Measurements from ENCODE around the gene MAMDC4.

- TF ChIP-seq YY1 (tag by site-specific recombination; IDR thresholded peaks at IDR 0.05), result no peak
- TF ChIP-seq SCRT1 (tag by site-specific recombination; IDR thresholded peaks at IDR 0.05; ENCODE audit: borderline replicate concordance), result no peak
- no peak for TF ChIP-seq CTCF (tag by site-specific recombination; IDR thresholded peaks at IDR 0.05)
- TF ChIP-seq ZNF362 (tag by site-specific recombination; IDR thresholded peaks at IDR 0.05), result no peak
- no peak for TF ChIP-seq ZNF274 (IDR thresholded peaks at IDR 0.05; ENCODE audit: low read length)
- no peak for TF ChIP-seq ZNF274 (tag by site-specific recombination; IDR thresholded peaks at IDR 0.05; ENCODE audit: borderline replicate concordance)
- TF ChIP-seq ZNF366 (tag by site-specific recombination; conservative IDR thresholded peaks at IDR 0.05), result no peak
Observed at GRCh38 chr9:136828474-136829140, 23.5 kb upstream of the MAMDC4 start.
